H1 (cell line): Measurements from ENCODE around the gene EXOG. TPM values are rescaled to one million over a fixed set of nuclear protein-coding genes. Genes with fewer than 3 reads are reported as not detected.
A peak's percentile ranks its signal among the peaks of the same experiment; 100 is the strongest.

ENCODE experiments used
- CTCF ChIA-PET: fragments of 300-600 bp; sonication (Branson Sonifier 250); formaldehyde crosslinking; loops from one replicate; lab custom pipeline; 2021; ENCODE audit not compliant: partially characterized antibody; lab: Charles Lee
- POLR2A ChIA-PET: fragments of 300-600 bp; sonication (Branson Sonifier 250); formaldehyde crosslinking; loops from one replicate; lab custom pipeline; 2021; ENCODE audit warnings: inconsistent platforms; ENCODE audit not compliant: partially characterized antibody; lab: Charles Lee
- DNase-seq, 2 experiments: peaks; one replicate each; pipeline versions ENCODE4 v3.0.0 to v3.0.0-alpha.2; 2010 to 2022; ENCODE audit warnings: low spot score in 2 of 2, low read depth in 1 of 2, mixed read lengths in 1 of 2
- FAIRE-seq: peaks from 2 replicates; lab custom pipeline; 2011; peaks lifted over from hg19 to GRCh38; lab: Jason Lieb, UNC
- H2AFZ ChIP-seq: 2 replicates; pipeline ENCODE4 v1.8.1; 2012; ENCODE audit warnings: low read length, inconsistent platforms
- H2AK5ac ChIP-seq: 2 replicates; pipeline ENCODE4 v1.6.1; 2013; ENCODE audit warnings: low read depth, low read length
- H2BK120ac ChIP-seq: replicated peaks from 2 replicates; pipeline ENCODE3; 2013; ENCODE audit warnings: low read depth, low read length, inconsistent platforms
- H2BK12ac ChIP-seq: 2 replicates; pipeline ENCODE4 v1.6.1; 2013; ENCODE audit warnings: low read depth, low read length
- H2BK15ac ChIP-seq: 2 replicates; pipeline ENCODE4 v1.6.1; 2013; ENCODE audit warnings: low read length
- H2BK20ac ChIP-seq: 2 replicates; pipeline ENCODE4 v1.6.1; 2013; ENCODE audit warnings: low read length
- H2BK5ac ChIP-seq: 2 replicates; pipeline ENCODE4 v1.6.1; 2013; ENCODE audit warnings: low read depth, low read length
- H3K14ac ChIP-seq: 2 replicates; pipeline ENCODE4 v1.6.1; 2013; ENCODE audit warnings: inconsistent platforms; ENCODE audit not compliant: insufficient read length
- H3K18ac ChIP-seq: 2 replicates; pipeline ENCODE4 v1.6.1; 2013; ENCODE audit warnings: low read length; ENCODE audit errors: extremely low read depth
- H3K23ac ChIP-seq: 2 replicates; pipeline ENCODE4 v1.6.1; 2013; ENCODE audit warnings: inconsistent platforms; ENCODE audit not compliant: insufficient read length
- H3K23me2 ChIP-seq: 2 replicates; pipeline ENCODE4 v1.6.1; 2013; ENCODE audit warnings: low read depth, low read length
- H3K27ac ChIP-seq: 2 replicates; pipeline ENCODE4 v1.6.1; 2011; ENCODE audit warnings: low read depth, low read length, inconsistent platforms
- H3K27me3 ChIP-seq, 4 experiments: replicated peaks in 1 of 4; 1 replicate in 1 of 4; 2 replicates in 3 of 4; pipeline versions ENCODE4 v1.6.1 to v1.8.1; 2011 to 2013; ENCODE audit warnings: low read length in 3 of 4, mild to moderate bottlenecking in 3 of 4, inconsistent platforms in 2 of 4, mixed read lengths in 2 of 4, moderate library complexity in 1 of 4; ENCODE audit not compliant: control insufficient read depth in 3 of 4, insufficient read depth in 3 of 4; ENCODE audit errors: extremely low read depth in 1 of 4
- H3K36me3 ChIP-seq, 4 experiments: 2 replicates each; pipeline versions ENCODE4 v1.6.1 to v1.8.1; 2011 to 2013; ENCODE audit warnings: mild to moderate bottlenecking in 4 of 4, low read length in 3 of 4, moderate library complexity in 2 of 4, control low read depth in 1 of 4, inconsistent platforms in 1 of 4; ENCODE audit not compliant: insufficient read depth in 4 of 4, control insufficient read depth in 2 of 4
- H3K4ac ChIP-seq: replicated peaks from 2 replicates; pipeline ENCODE3; 2013; ENCODE audit warnings: low read length, low read depth, mixed read lengths, inconsistent platforms; ENCODE audit not compliant: insufficient read length
- H3K4me1 ChIP-seq, 4 experiments: replicated peaks in 1 of 4; 1 replicate in 1 of 4; 2 replicates in 3 of 4; pipeline versions ENCODE4 v1.6.1 to v1.8.1; 2011 to 2013; ENCODE audit warnings: low read length in 3 of 4, inconsistent platforms in 2 of 4, mixed read lengths in 1 of 4; ENCODE audit not compliant: insufficient read depth in 4 of 4, control insufficient read depth in 3 of 4
- H3K4me2 ChIP-seq, 2 experiments: 2 replicates each; pipeline versions ENCODE4 v1.6.1 to v1.8.1; 2011 to 2013; ENCODE audit warnings: low read depth in 2 of 2, low read length in 2 of 2, control low read depth in 1 of 2, inconsistent platforms in 1 of 2, mild to moderate bottlenecking in 1 of 2; ENCODE audit not compliant: insufficient read depth in 1 of 2
- H3K4me3 ChIP-seq, 4 experiments: fragments of 200-600, 300-600 bp in 1 of 4; sonication (generic), shearing (Covaris generic), sonication (Bioruptor Twin) in 1 of 4; 2 replicates each; pipeline versions ENCODE4 v1.5.1 to v1.8.1; 2011 to 2016; ENCODE audit warnings: low read length in 4 of 4, low read depth in 3 of 4, control low read depth in 2 of 4, inconsistent platforms in 2 of 4, mild to moderate bottlenecking in 2 of 4, mixed read lengths in 1 of 4, moderate library complexity in 1 of 4; ENCODE audit not compliant: insufficient read depth in 2 of 4; ENCODE audit errors: extremely low read depth in 1 of 4
- H3K56ac ChIP-seq: replicated peaks from 2 replicates; pipeline ENCODE3; 2013; ENCODE audit warnings: low read depth, mild to moderate bottlenecking, mixed read lengths, low read length, inconsistent platforms; ENCODE audit not compliant: insufficient read length
- H3K79me1 ChIP-seq: 2 replicates; pipeline ENCODE4 v1.6.1; 2013; ENCODE audit warnings: low read depth, low read length, control low read depth
- H3K79me2 ChIP-seq, 2 experiments: 2 replicates each; pipeline versions ENCODE4 v1.6.1 to v1.8.1; 2012 to 2013; ENCODE audit warnings: low read length in 2 of 2, mild to moderate bottlenecking in 2 of 2, inconsistent platforms in 1 of 2; ENCODE audit not compliant: insufficient read depth in 2 of 2, control insufficient read depth in 1 of 2
- H3K9ac ChIP-seq, 4 experiments: replicated peaks in 1 of 4; 1 replicate in 1 of 4; 2 replicates in 3 of 4; pipeline versions ENCODE4 v1.6.1 to v1.8.1; 2011 to 2013; ENCODE audit warnings: low read depth in 3 of 4, low read length in 3 of 4, control low read depth in 2 of 4, mild to moderate bottlenecking in 2 of 4, moderate library complexity in 2 of 4, inconsistent platforms in 1 of 4; ENCODE audit errors: extremely low read depth in 1 of 4
- H3K9me3 ChIP-seq, 2 experiments: 2 replicates each; pipeline versions ENCODE4 v1.6.1 to v1.8.1; 2012 to 2013; ENCODE audit warnings: mild to moderate bottlenecking in 2 of 2, moderate library complexity in 2 of 2, control low read depth in 1 of 2, inconsistent platforms in 1 of 2, low read depth in 1 of 2, low read length in 1 of 2, mixed read lengths in 1 of 2; ENCODE audit not compliant: insufficient read depth in 2 of 2
- H4K20me1 ChIP-seq, 2 experiments: replicated peaks in 1 of 2; 2 replicates each; pipeline versions ENCODE3 to v1.8.1; 2011 to 2013; ENCODE audit warnings: inconsistent platforms in 2 of 2, low read length in 2 of 2, mild to moderate bottlenecking in 1 of 2; ENCODE audit not compliant: insufficient read depth in 2 of 2, control insufficient read depth in 1 of 2
- H4K5ac ChIP-seq: 2 replicates; pipeline ENCODE4 v1.6.1; 2013; ENCODE audit warnings: low read length, low read depth, mixed read lengths, inconsistent platforms; ENCODE audit not compliant: insufficient read length
- H4K8ac ChIP-seq: 2 replicates; pipeline ENCODE4 v1.8.0; 2013; ENCODE audit warnings: mild to moderate bottlenecking, moderate library complexity, low read length, inconsistent platforms; ENCODE audit not compliant: insufficient read depth; ENCODE audit errors: extremely low read depth
- H4K91ac ChIP-seq: replicated peaks from 2 replicates; pipeline ENCODE3; 2013; ENCODE audit warnings: low read length, mixed read lengths, inconsistent platforms; ENCODE audit not compliant: insufficient read length
- CBX5 ChIP-seq: fragments of 300-800, 300-1000 bp; sonication (generic); IDR thresholded peaks from 2 replicates; pipeline ENCODE4 v1.7.1; 2016; ENCODE audit warnings: antibody characterized with exemption, low read length, low read depth
- CBX8 ChIP-seq: fragments of 300-800, 300-1000 bp; sonication (generic); IDR thresholded peaks from 2 replicates; pipeline ENCODE4 v1.7.1; 2016; ENCODE audit warnings: low read depth, low read length, borderline replicate concordance
- CHD2 ChIP-seq: IDR thresholded peaks from 2 replicates; pipeline ENCODE4 v1.6.1; 2012; ENCODE audit warnings: low read length, improper control_type of control experiment
- GTF2F1 ChIP-seq: IDR thresholded peaks from 2 replicates; pipeline ENCODE4 v1.6.1; 2012; ENCODE audit warnings: low read depth, low read length, improper control_type of control experiment, borderline replicate concordance
- KDM1A ChIP-seq: fragments of 200-600, 300-600 bp; sonication (generic); IDR thresholded peaks from 2 replicates; pipeline ENCODE4 v1.7.1; 2016; ENCODE audit warnings: mild to moderate bottlenecking, low read length, borderline replicate concordance
- KDM5A ChIP-seq: fragments of 200-600 bp; IDR thresholded peaks from 2 replicates; pipeline ENCODE4 v1.7.1; 2012; ENCODE audit warnings: mild to moderate bottlenecking, low read length, inconsistent platforms, mixed read lengths
- NRF1 ChIP-seq: IDR thresholded peaks from 2 replicates; pipeline ENCODE4 v1.6.1; 2011; ENCODE audit warnings: mild to moderate bottlenecking, low read depth, low read length, improper control_type of control experiment
- RBBP5 ChIP-seq: IDR thresholded peaks from 2 replicates; pipeline ENCODE4 v1.7.1; 2012; ENCODE audit warnings: low read depth, mild to moderate bottlenecking, inconsistent platforms, low read length, moderate library complexity, borderline replicate concordance
- SUZ12 ChIP-seq: fragments of 200-600 bp; sonication (generic); IDR thresholded peaks from 2 replicates; pipeline ENCODE4 v1.6.1; 2012; ENCODE audit warnings: mild to moderate bottlenecking, inconsistent platforms, low read length, moderate library complexity, mixed read lengths
- TBP ChIP-seq: IDR thresholded peaks from 2 replicates; pipeline ENCODE4 v1.6.1; 2011; ENCODE audit warnings: low read depth, low read length, improper control_type of control experiment
- WGBS, 2 experiments: shearing (Covaris generic) in 1 of 2; methylation state at CpG; one replicate each; pipeline versions ENCODE4 v1.1.6 to v1.1.7; 2013 to 2015; ENCODE audit warnings: low lambda C conversion rate in 2 of 2, mixed read lengths in 2 of 2, inconsistent platforms in 1 of 2, low coverage in 1 of 2, missing lambda C conversion rate in 1 of 2; ENCODE audit not compliant: insufficient replicate concordance in 2 of 2, insufficient coverage in 1 of 2, insufficient read length in 1 of 2; ENCODE audit errors: extremely low coverage in 1 of 2, missing lambda C conversion rate in 1 of 2; 5-methylcytosine and 5-hydroxymethylcytosine counted together
- polyA plus RNA-seq, 7 experiments: library from polyadenylated mRNA; depleted of rRNA in 3 of 7; stranded (reverse) in 5 of 7; unstranded in 2 of 7; fragments of >200 nt in 5 of 7; fragments of 200-250 nt in 2 of 7; gene quantifications; 1 replicate in 5 of 7; 2 replicates in 1 of 7; 4 replicates in 1 of 7; pipeline versions ENCODE4 v1.2.1 to v1.2.3, GENCODE V29; 2011 to 2013; ENCODE audit warnings: missing spikeins in 2 of 7, mixed read lengths in 2 of 7
- total RNA-seq: library from RNA; stranded (reverse); fragmentation: NEBNext Ultra II Directional; extraction: Animal tissue kit (Norgen Biotek cat#: 25700); gene quantifications from 2 replicates; pipeline ENCODE4 v1.2.1, GENCODE V29; 2021

The EXOG gene
- total and polyA plus RNA-seq, 2 of the 8 experiments (the other 6 are each of a cell fraction or from before 2014, with no cell fraction given), result 7.2 to 12.9 TPM

DNA sequence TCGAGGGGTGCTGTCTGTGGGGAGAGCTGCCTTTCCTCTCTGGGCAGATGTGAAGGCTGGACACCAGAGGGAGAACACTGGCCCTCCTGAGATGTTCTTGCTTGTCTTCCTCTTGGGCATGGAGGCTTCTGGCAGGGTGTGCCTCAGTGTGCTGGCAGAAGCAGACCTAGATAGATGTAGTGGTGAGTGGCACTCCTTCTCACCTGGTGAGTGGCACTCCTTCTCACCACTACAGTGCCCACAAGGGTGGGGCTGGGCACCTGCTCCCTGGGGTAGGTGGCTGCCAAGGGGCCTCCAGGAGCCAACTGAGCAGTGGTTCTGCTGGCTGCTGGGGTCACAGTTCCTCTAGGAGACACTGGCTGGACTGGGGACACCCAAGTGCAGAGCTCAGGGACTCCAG, 23.8 kb upstream of the EXOG start:
- ChIA-PET CTCF (interaction anchor here (0.9 to 6.6 kb wide), 3 partner anchors 9 to 179 kb away, joined by 3 to 41 read pairs (median 4); partner anchors contain the start of gene XYLB), POLR2A (interaction anchor here (2.5 kb wide), 1 partner anchor 17 kb away, joined by 9 read pairs; no protein-coding TSS in a partner anchor)
- Histone ChIP-seq H2AFZ (no peak overlapping the region), H4K91ac (no peak overlapping the region), H4K5ac (no peak overlapping the region), H3K4me1 (peaks cover 0 to 4% (median 2%) of the 10 kb centered on the region in 4 experiments; a peak in 4 of 7 replicates), H3K79me2 (peaks cover 27 to 100% of the 10 kb centered on the region in 2 experiments), H3K4me3 (no peak overlapping the region), H4K8ac (no peak overlapping the region), H4K20me1 (peaks cover 12 to 34% of the 10 kb centered on the region in 2 experiments), H2BK20ac (no peak overlapping the region), H3K79me1 (peaks cover 49% of the 10 kb centered on the region), H3K14ac (no peak overlapping the region), H2AK5ac (no peak overlapping the region), H3K23me2 (no peaks in the 10 kb centered on the region; the same call in 1 of the 2 replicates), H3K4me2 (no peak overlapping the region), H3K27me3 (no peaks in the 10 kb centered on the region), H2BK12ac (no peak overlapping the region), H3K4ac (no peak overlapping the region), H3K18ac (no peak overlapping the region), H2BK5ac (peak overlapping the region; percentile 35; the same call in 1 of the 2 replicates), H3K23ac (no peak overlapping the region), H3K9me3 (peaks cover 11% of the 10 kb centered on the region in 2 experiments; a peak in 3 of 4 replicates), H2BK15ac (no peak overlapping the region), H3K56ac (no peak overlapping the region), H2BK120ac (no peak overlapping the region), H3K9ac (no peak overlapping the region), H3K36me3 (peaks cover 0 to 3% (median 0%) of the 10 kb centered on the region in 4 experiments; a peak in 3 of 8 replicates), H3K27ac (no peak overlapping the region)
- no peak for FAIRE-seq
- WGBS, 2 experiments, result 100% methylated on average over 1 of the region's 1 CpG; no CpG with 5 or more reads in 1 of the 2 experiments
- DNase-seq, result no peak
- TF ChIP-seq GTF2F1 (no peak), CHD2 (no peak), KDM1A (no peak), CBX8 (no peak), KDM5A (no peak), RBBP5 (no peak), SUZ12 (no peak), TBP (no peak), NRF1 (no peak), CBX5 (no peak)
